Breast epithelium (tissue), 3 donors: Measurements from ENCODE around the gene LGALS9C.
"Not testable (repeated sequence)": the region's sequence is repeated elsewhere in the genome, so short reads cannot be mapped to it uniquely, and the experiment has no call there.

Source experiments
- CTCF ChIP-seq, 3 donors: fragments of 450-650 bp; IDR thresholded peaks; one replicate each; pipeline ENCODE4 v1.5.1; 2016 to 2017; ENCODE audit warnings: antibody characterized with exemption in 3 of 3, mild to moderate bottlenecking in 3 of 3, moderate library complexity in 3 of 3
- POLR2A ChIP-seq: fragments of 450-650 bp; IDR thresholded peaks from one replicate; pipeline ENCODE4 v1.6.1; 2016; ENCODE audit warnings: antibody characterized with exemption, mild to moderate bottlenecking, moderate library complexity
- POLR2AphosphoS5 ChIP-seq, 3 donors: sonication (generic); formaldehyde crosslinking; IDR thresholded peaks; one replicate each; pipeline ENCODE4 v1.6.1; 2017; ENCODE audit warnings: antibody characterized with exemption in 3 of 3

GRCh38 chr17:18447476-18448205 is 28.9 kb upstream of the LGALS9C start:
- not testable (repeated sequence) for TF ChIP-seq CTCF (IDR thresholded peaks at IDR 0.05); POLR2A; POLR2AphosphoS5 (IDR thresholded peaks at IDR 0.05)
